Measurements from ENCODE around the gene GRPEL1. TPM values are rescaled to one million over a fixed set of nuclear protein-coding genes. Genes with fewer than 3 reads are reported as not detected.
"Not testable (repeated sequence)": the region's sequence is repeated elsewhere in the genome, so short reads cannot be mapped to it uniquely, and the experiment has no call there.

The GRPEL1 gene
- total RNA-seq, 2 experiments from 2014 or later = 27.4 to 43.7 TPM

DNA sequence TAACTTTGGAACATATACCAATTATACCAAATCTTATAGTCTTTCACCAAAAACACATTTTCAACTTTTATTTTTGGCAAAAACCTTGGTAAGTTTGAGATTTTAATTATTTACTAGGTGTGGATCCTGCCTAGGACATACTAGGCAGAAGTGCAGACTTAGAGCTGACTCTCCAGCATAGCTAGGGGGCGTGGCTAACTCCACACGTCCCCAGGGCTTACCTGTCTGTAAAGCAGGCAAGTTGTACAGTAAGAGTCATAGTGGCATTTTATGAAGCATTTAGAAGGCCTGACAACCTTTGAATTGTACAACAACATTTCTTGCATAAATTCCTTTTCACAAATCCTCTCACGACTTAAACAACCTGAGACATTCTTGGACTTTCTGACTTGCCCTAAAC is 19.2 kb upstream of the GRPEL1 start:
- H3K4me3 ChIP-seq (ENCODE audit: low read depth, low read length, poor library complexity, severe bottlenecking) = no peak overlapping the region
- no peaks in the 10 kb centered on the region for H3K4me1 ChIP-seq (ENCODE audit: insufficient read depth, low read length, poor library complexity, severe bottlenecking)
- no peak overlapping the region for H3K4me2 ChIP-seq (ENCODE audit: low read length)
- POLR2A ChIA-PET = interaction anchor here (3.2 kb wide), 1 partner anchor 15 kb away, joined by 8 read pairs; no protein-coding TSS in a partner anchor
- intact Hi-C loops (cut with micrococcal nuclease; ENCODE audit: unreplicated experiment) = no loop called here
- H3K79me2 ChIP-seq (ENCODE audit: insufficient read depth, low read depth, low read length) = no peaks in the 10 kb centered on the region
- no TSS peak for BruUV-seq (replicated peaks)
- no peaks in the 10 kb centered on the region for H3K9me2 ChIP-seq (ENCODE audit: insufficient read depth, low read length)
- no peak overlapping the region for H3K27ac ChIP-seq (ENCODE audit: low read depth, low read length, poor library complexity, severe bottlenecking)
- no peak overlapping the region for H2AFZ ChIP-seq (ENCODE audit: low read length)
- H3K36me3 ChIP-seq (ENCODE audit: insufficient read depth, low read length) = no peaks in the 10 kb centered on the region
- CTCF ChIA-PET (ENCODE audit: unreplicated experiment) = no interaction called here
- DNase-seq (ENCODE audit: low spot score) = no peak
- TF ChIP-seq CTCF (conservative IDR thresholded peaks at IDR 0.05; ENCODE audit: low read length) = no peak
- no peak for TF ChIP-seq EZH2phosphoT487 (IDR thresholded peaks at IDR 0.05; ENCODE audit: borderline replicate concordance, low read depth, low read length)
- peaks cover 14% of the 10 kb centered on the region; the same call in 1 of the 2 replicates for H3K9me3 ChIP-seq (ENCODE audit: low read length)
- H4K20me1 ChIP-seq (ENCODE audit: insufficient read depth, low read length) = no peaks in the 10 kb centered on the region

DNA sequence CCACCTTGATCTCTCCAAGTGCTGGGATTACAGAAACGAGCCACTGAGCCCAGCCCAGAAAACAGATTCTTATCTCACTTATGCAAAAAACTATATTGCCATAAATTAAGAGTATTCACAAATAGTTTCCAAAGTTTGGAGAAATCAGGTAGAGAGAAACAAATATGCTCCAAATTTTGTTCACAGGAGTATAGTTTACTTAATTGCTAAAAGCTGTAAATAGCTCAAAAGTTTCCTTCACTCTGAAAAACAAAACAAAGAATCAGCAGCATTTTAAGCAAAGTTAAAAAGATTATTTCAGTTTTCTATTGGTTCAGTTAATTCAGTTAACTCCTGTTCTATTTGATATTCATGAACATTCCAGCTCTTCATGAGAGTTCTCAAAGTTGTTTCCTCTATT is 18.5 kb upstream of the GRPEL1 start:
- Histone ChIP-seq H3K4me1 (ENCODE audit: insufficient read depth, low read length, poor library complexity, severe bottlenecking) (no peaks in the 10 kb centered on the region), H3K79me2 (ENCODE audit: insufficient read depth, low read depth, low read length) (no peaks in the 10 kb centered on the region), H4K20me1 (ENCODE audit: insufficient read depth, low read length) (no peaks in the 10 kb centered on the region), H2AFZ (ENCODE audit: low read length) (no peak overlapping the region), H3K27ac (ENCODE audit: low read depth, low read length, poor library complexity, severe bottlenecking) (no peak overlapping the region), H3K36me3 (ENCODE audit: insufficient read depth, low read length) (no peaks in the 10 kb centered on the region), H3K4me3 (ENCODE audit: low read depth, low read length, poor library complexity, severe bottlenecking) (no peak overlapping the region), H3K9me2 (ENCODE audit: insufficient read depth, low read length) (no peaks in the 10 kb centered on the region), H3K4me2 (ENCODE audit: low read length) (no peak overlapping the region), H3K9me3 (ENCODE audit: low read length) (peaks cover 14% of the 10 kb centered on the region; the same call in 1 of the 2 replicates)
- POLR2A ChIA-PET = interaction anchor here (0.6 to 3.2 kb wide), 2 partner anchors 15 to 105 kb away, joined by 6 to 8 read pairs; no protein-coding TSS in a partner anchor
- intact Hi-C loops (cut with micrococcal nuclease; ENCODE audit: unreplicated experiment) = no loop called here
- BruUV-seq (replicated peaks) = no TSS peak
- no peak for TF ChIP-seq EZH2phosphoT487 (IDR thresholded peaks at IDR 0.05; ENCODE audit: borderline replicate concordance, low read depth, low read length)
- TF ChIP-seq CTCF (conservative IDR thresholded peaks at IDR 0.05; ENCODE audit: low read length) = no peak
- CTCF ChIA-PET (ENCODE audit: unreplicated experiment) = no interaction called here
- DNase-seq (ENCODE audit: low spot score) = no peak

DNA sequence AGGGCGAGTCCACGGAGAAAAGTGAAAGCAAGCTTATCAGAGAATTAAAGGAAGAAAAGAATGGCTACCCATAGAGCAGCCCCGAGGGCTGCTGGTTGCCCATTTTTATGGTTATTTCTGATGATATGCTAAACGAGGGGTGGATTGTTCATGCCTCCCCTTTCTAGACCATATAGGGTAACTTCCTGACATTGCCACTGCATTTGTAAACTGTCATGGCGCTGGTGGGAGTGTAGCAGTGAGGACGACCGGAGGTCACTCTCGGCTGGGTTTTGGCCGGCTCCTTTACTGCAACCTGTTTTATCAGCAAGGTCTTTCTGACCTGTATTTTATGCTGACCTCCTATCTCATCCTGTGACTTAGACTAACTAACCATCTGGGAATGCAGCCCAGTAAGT is 16.7 kb upstream of the GRPEL1 start:
- peaks cover 14% of the 10 kb centered on the region; the same call in 1 of the 2 replicates for H3K9me3 ChIP-seq (ENCODE audit: low read length)
- DNase-seq (ENCODE audit: low spot score); H2AFZ ChIP-seq (ENCODE audit: low read length); H3K36me3 ChIP-seq (ENCODE audit: insufficient read depth, low read length); H4K20me1 ChIP-seq (ENCODE audit: insufficient read depth, low read length); CTCF ChIA-PET (ENCODE audit: unreplicated experiment); H3K4me1 ChIP-seq (ENCODE audit: insufficient read depth, low read length, poor library complexity, severe bottlenecking); H3K4me3 ChIP-seq (ENCODE audit: low read depth, low read length, poor library complexity, severe bottlenecking); H3K4me2 ChIP-seq (ENCODE audit: low read length); intact Hi-C loops (cut with micrococcal nuclease; ENCODE audit: unreplicated experiment); H3K27ac ChIP-seq (ENCODE audit: low read depth, low read length, poor library complexity, severe bottlenecking); H3K79me2 ChIP-seq (ENCODE audit: insufficient read depth, low read depth, low read length); H3K9me2 ChIP-seq (ENCODE audit: insufficient read depth, low read length); BruUV-seq (replicated peaks): not testable (repeated sequence)
- POLR2A ChIA-PET = interaction anchor here (3.2 kb wide), 1 partner anchor 17 kb away, joined by 8 read pairs; no protein-coding TSS in a partner anchor

All from OCI-LY7 (cell line).